ENCODE data around the gene MBTD1. TPM values are rescaled to one million over a fixed set of nuclear protein-coding genes. Genes with fewer than 3 reads are reported as not detected.

Gene MBTD1
- total RNA-seq, 6 experiments from 2014 or later = 4.4 to 8.8 (median 7.4) TPM

DNA sequence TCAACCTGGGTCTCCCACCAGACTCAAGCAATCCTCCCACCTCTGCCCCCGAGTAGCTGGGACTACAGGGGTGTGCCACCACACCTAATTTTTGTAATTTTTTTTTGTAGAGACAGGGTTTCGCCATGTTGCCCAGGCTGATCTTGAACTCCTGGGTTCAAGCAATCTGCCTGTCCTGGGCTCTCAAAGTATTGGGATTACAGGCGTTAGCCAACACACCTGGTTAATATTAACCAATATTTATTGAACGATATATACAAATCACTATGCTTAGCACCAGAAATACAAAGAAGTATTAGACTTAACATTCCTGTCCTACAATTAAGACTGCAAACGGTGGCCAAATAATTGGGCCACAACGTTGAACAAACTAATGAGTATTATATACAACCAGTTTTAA, 4.2 kb downstream of the MBTD1 start:
- intact Hi-C loops (cut with DNase I) = no loop called here
- no peak for TF ChIP-seq POLR2A (IDR thresholded peaks at IDR 0.05)
- TF ChIP-seq, protein P1, sequence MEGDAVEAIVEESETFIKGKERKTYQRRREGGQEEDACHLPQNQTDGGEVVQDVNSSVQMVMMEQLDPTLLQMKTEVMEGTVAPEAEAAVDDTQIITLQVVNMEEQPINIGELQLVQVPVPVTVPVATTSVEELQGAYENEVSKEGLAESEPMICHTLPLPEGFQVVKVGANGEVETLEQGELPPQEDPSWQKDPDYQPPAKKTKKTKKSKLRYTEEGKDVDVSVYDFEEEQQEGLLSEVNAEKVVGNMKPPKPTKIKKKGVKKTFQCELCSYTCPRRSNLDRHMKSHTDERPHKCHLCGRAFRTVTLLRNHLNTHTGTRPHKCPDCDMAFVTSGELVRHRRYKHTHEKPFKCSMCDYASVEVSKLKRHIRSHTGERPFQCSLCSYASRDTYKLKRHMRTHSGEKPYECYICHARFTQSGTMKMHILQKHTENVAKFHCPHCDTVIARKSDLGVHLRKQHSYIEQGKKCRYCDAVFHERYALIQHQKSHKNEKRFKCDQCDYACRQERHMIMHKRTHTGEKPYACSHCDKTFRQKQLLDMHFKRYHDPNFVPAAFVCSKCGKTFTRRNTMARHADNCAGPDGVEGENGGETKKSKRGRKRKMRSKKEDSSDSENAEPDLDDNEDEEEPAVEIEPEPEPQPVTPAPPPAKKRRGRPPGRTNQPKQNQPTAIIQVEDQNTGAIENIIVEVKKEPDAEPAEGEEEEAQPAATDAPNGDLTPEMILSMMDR (IDR thresholded peaks at IDR 0.05) = no peak

DNA sequence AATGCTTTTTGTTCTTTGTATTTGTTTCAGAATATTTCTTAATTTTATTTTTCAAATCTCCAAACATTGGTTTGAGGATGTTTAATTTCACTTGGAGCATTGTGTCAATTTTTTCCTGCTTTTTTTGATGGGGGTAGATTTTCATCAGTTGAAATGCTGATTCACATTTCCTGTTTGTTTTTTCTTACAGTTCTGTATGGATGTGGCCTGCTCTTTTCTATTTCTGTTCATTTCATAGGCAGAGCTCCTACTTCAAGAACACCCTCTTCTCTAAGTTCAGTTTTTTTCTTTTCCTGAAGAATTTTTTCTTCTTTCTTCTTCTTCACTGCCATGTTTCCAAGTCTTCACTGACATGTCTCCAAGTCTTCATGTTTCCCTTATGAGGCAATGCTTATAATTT, 8.8 kb downstream of the MBTD1 start:
- no peak for TF ChIP-seq POLR2A (IDR thresholded peaks at IDR 0.05)
- TF ChIP-seq, protein P1 (IDR thresholded peaks at IDR 0.05) = no peak
- no peaks in the 10 kb centered on the region for H3K9me3 ChIP-seq
- DNase-seq = no peak
- peaks cover 0 to 5% (median 0%) of the 10 kb centered on the region in 4 donors for H3K36me3 ChIP-seq
- no peaks in the 10 kb centered on the region for H3K27me3 ChIP-seq
- H3K27ac ChIP-seq = no peak overlapping the region
- intact Hi-C loops (cut with DNase I) = no loop called here
- peaks cover 0 to 13% (median 5%) of the 10 kb centered on the region in 4 donors for H3K4me1 ChIP-seq
- H3K4me3 ChIP-seq = no peak overlapping the region
- no peak for ATAC-seq

More for the DNA sequence above, 4.2 kb downstream of the MBTD1 start:
- peaks cover 0 to 41% (median 19%) of the 10 kb centered on the region in 4 donors for H3K4me1 ChIP-seq
- DNase-seq (no peak), ATAC-seq (peak; percentile 22 to 44 (median 29))
- no peaks in the 10 kb centered on the region for H3K27me3 ChIP-seq
- peak overlapping the region; percentile 15 to 40 (median 29) for H3K4me3 ChIP-seq
- H3K9me3 ChIP-seq = no peaks in the 10 kb centered on the region
- H3K27ac ChIP-seq = peak overlapping the region in 2 of 3 donors; percentile 9 to 70
- WGBS (ENCODE audit: insufficient coverage, low coverage, low lambda C conversion rate, missing lambda C conversion rate) = 27% methylated on average over 6 of the region's 6 CpGs
- H3K36me3 ChIP-seq = peaks cover 0 to 5% (median 0%) of the 10 kb centered on the region in 4 donors

DNA sequence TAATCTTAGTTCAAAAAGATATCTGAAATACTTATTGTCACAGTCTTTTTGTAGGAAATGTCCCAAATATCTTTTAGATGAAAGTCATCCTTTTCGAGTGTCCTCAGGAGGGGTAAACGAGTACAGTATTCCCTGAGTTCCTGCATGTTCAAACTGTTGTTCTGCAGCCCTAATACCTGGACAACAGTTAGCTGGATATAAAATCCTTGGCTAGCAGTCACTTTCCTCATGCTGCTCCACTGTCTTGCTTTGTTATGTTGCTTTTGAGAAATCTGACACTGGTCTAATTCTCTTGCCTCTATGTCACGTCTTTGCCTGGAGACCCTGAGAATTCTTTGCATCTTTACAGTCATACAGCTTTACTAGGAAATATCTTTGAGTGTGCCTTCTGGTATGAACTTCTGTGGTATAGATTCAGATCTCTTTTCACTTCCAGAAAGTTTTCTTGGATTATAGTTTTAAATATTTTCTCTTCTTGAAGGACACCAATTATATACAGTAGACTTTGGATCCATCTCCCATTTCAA, 9.5 kb downstream of the MBTD1 start:
- intact Hi-C loops (cut with DNase I) = no loop called here
- peaks cover 0 to 5% (median 0%) of the 10 kb centered on the region in 4 donors for H3K36me3 ChIP-seq
- DNase-seq (no peak), ATAC-seq (no peak)
- 84% methylated on average over 3 of the region's 3 CpGs for WGBS (ENCODE audit: insufficient coverage, low coverage, low lambda C conversion rate, missing lambda C conversion rate)
- no peak overlapping the region for H3K4me3 ChIP-seq
- no peaks in the 10 kb centered on the region for H3K27me3 ChIP-seq
- H3K9me3 ChIP-seq = no peaks in the 10 kb centered on the region
- H3K4me1 ChIP-seq = peaks cover 0 to 9% (median 4%) of the 10 kb centered on the region in 4 donors
- TF ChIP-seq POLR2A (IDR thresholded peaks at IDR 0.05) = no peak
- TF ChIP-seq, protein P1 (IDR thresholded peaks at IDR 0.05) = no peak
- H3K27ac ChIP-seq = no peak overlapping the region

DNA sequence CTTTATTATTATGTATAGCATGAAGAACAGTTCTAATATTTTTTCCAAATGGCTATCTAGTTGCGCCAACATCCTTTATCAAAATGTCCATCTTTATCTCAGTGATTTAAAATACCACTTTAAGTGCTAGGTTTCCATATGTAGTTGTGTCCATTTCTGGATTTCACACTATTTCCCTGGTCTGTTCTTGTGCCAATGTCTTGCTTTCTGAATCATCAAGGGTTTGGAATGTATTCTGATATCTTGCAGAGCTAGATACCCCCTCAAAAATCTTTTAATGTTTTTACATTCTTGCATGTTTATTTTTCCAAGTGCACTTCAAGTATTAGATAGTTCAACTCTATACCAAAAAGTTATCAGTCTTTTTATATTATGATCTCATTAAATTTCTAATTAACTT, 14.3 kb downstream of the MBTD1 start:
- peaks cover 0 to 8% (median 4%) of the 10 kb centered on the region in 4 donors for H3K4me1 ChIP-seq
- no peaks in the 10 kb centered on the region for H3K9me3 ChIP-seq
- DNase-seq = no peak
- H3K27ac ChIP-seq = no peak overlapping the region
- no peak overlapping the region for H3K4me3 ChIP-seq
- no peak for ATAC-seq
- no peaks in the 10 kb centered on the region for H3K36me3 ChIP-seq
- 82% methylated on average over 1 of the region's 1 CpG for WGBS (ENCODE audit: insufficient coverage, low coverage, low lambda C conversion rate, missing lambda C conversion rate)
- TF ChIP-seq POLR2A (IDR thresholded peaks at IDR 0.05) = no peak
- TF ChIP-seq, protein P1 (IDR thresholded peaks at IDR 0.05) = no peak
- intact Hi-C loops (cut with DNase I) = no loop called here
- H3K27me3 ChIP-seq = no peaks in the 10 kb centered on the region

Data from right lobe of liver (tissue), 6 donors.